Neural cell (in vitro differentiated cells): ENCODE measurements around the gene GNG3. TPM values are rescaled to one million over a fixed set of nuclear protein-coding genes. Genes with fewer than 3 reads are reported as not detected.

Experiments
- H2AFZ ChIP-seq: fragments of 200-600, 300-800 bp; sonication (generic), shearing (Covaris generic); 2 replicates; pipeline ENCODE4 v1.6.0; 2014; ENCODE audit warnings: low read depth, mild to moderate bottlenecking, antibody characterized with exemption, low read length, moderate library complexity
- H3F3A ChIP-seq: fragments of 200-600 bp; shearing (Covaris generic); 2 replicates; pipeline ENCODE4 v1.6.1; 2016; ENCODE audit warnings: mild to moderate bottlenecking, moderate library complexity, mixed read lengths, antibody characterized with exemption, low read length; ENCODE audit not compliant: insufficient read depth, poor library complexity, severe bottlenecking
- H3K27ac ChIP-seq: fragments of 200-600, 300-800 bp; sonication (generic), shearing (Covaris generic); 2 replicates; pipeline ENCODE4 v1.5.1; 2014; ENCODE audit warnings: mild to moderate bottlenecking, low read length, moderate library complexity
- H3K27me3 ChIP-seq: fragments of 300-800, 200-600 bp; sonication (generic), shearing (Covaris generic); 2 replicates; pipeline ENCODE4 v1.6.0; 2014; ENCODE audit warnings: mild to moderate bottlenecking, low read depth, low read length, moderate library complexity; ENCODE audit not compliant: insufficient read depth
- H3K36me3 ChIP-seq: fragments of 300-800, 200-600 bp; sonication (generic), shearing (Covaris generic); 2 replicates; pipeline ENCODE4 v1.5.1; 2014; ENCODE audit warnings: mild to moderate bottlenecking, antibody characterized with exemption, low read length, moderate library complexity; ENCODE audit not compliant: insufficient read depth
- H3K4me2 ChIP-seq: fragments of 300-800, 200-600 bp; sonication (generic), shearing (Covaris generic); 2 replicates; pipeline ENCODE4 v1.6.0; 2014; ENCODE audit warnings: mild to moderate bottlenecking, low read length
- H3K4me3 ChIP-seq: fragments of 300-800, 200-600 bp; sonication (generic), shearing (Covaris generic); 2 replicates; pipeline ENCODE4 v1.5.1; 2014; ENCODE audit warnings: mild to moderate bottlenecking, low read length, moderate library complexity
- H3K79me2 ChIP-seq: fragments of 200-600 bp; shearing (Covaris generic); replicated peaks from 2 replicates; pipeline ENCODE4 v1.6.0; 2014; ENCODE audit warnings: mild to moderate bottlenecking, low read length, moderate library complexity; ENCODE audit not compliant: insufficient read depth
- H3K9ac ChIP-seq: fragments of 300-800, 200-600 bp; sonication (generic), shearing (Covaris generic); 2 replicates; pipeline ENCODE4 v1.6.1; 2016; ENCODE audit warnings: mild to moderate bottlenecking, low read length, mixed read lengths
- H3K9me2 ChIP-seq: fragments of 200-600 bp; shearing (Covaris generic); 2 replicates; pipeline ENCODE4 v1.6.1; 2016; ENCODE audit warnings: mild to moderate bottlenecking, low read length, mixed read lengths; ENCODE audit not compliant: insufficient read depth
- H3K9me3 ChIP-seq: fragments of 200-600, 300-800 bp; sonication (generic), shearing (Covaris generic); 2 replicates; pipeline ENCODE4 v1.6.1; 2016; ENCODE audit warnings: mild to moderate bottlenecking, mixed run types, low read length, moderate library complexity, mixed read lengths
- H4K20me1 ChIP-seq: fragments of 200-600 bp; shearing (Covaris generic); 2 replicates; pipeline ENCODE4 v1.6.1; 2016; ENCODE audit warnings: mild to moderate bottlenecking, mixed run types; ENCODE audit not compliant: insufficient read depth
- CTCF ChIP-seq: fragments of 450-650 bp; IDR thresholded peaks from 2 replicates; pipeline ENCODE4 v1.5.1; 2014; ENCODE audit warnings: antibody characterized with exemption, mild to moderate bottlenecking, moderate library complexity; ENCODE audit not compliant: poor library complexity, severe bottlenecking
- EP300 ChIP-seq: fragments of 450-650 bp; conservative IDR thresholded peaks from 2 replicates; pipeline ENCODE4 v1.6.1; 2014; ENCODE audit warnings: antibody characterized with exemption, mild to moderate bottlenecking, moderate library complexity; ENCODE audit not compliant: poor library complexity, severe bottlenecking
- EZH2 ChIP-seq: fragments of 200-600, 300-800 bp; shearing (Covaris generic), sonication (generic); IDR thresholded peaks from 2 replicates; pipeline ENCODE4 v1.6.1; 2014; ENCODE audit warnings: antibody characterized with exemption, low read length, borderline replicate concordance, mild to moderate bottlenecking; ENCODE audit not compliant: insufficient read depth, poor library complexity, severe bottlenecking
- MXI1 ChIP-seq: fragments of 450-650 bp; conservative IDR thresholded peaks from 2 replicates; pipeline ENCODE4 v1.6.1; 2014; ENCODE audit warnings: antibody characterized with exemption, mild to moderate bottlenecking; ENCODE audit not compliant: poor library complexity, severe bottlenecking
- POLR2AphosphoS5 ChIP-seq: IDR thresholded peaks from 2 replicates; pipeline ENCODE4 v1.6.1; 2012
- RAD21 ChIP-seq: fragments of 450-650 bp; conservative IDR thresholded peaks from 2 replicates; pipeline ENCODE4 v1.6.1; 2014; ENCODE audit warnings: antibody characterized with exemption, mild to moderate bottlenecking, moderate library complexity
- REST ChIP-seq: IDR thresholded peaks from 2 replicates; pipeline ENCODE4 v1.6.1; 2012; ENCODE audit warnings: borderline replicate concordance
- SMC3 ChIP-seq: fragments of 450-650 bp; conservative IDR thresholded peaks from 2 replicates; pipeline ENCODE4 v1.6.1; 2014; ENCODE audit warnings: antibody characterized with exemption, mild to moderate bottlenecking, moderate library complexity; ENCODE audit not compliant: poor library complexity
- TAF1 ChIP-seq: IDR thresholded peaks from 2 replicates; pipeline ENCODE4 v1.6.1; 2012; ENCODE audit warnings: low read depth
- polyA plus RNA-seq: library from polyadenylated mRNA; depleted of rRNA; stranded (reverse); fragments of >200 nt; gene quantifications from 2 replicates; pipeline ENCODE4 v1.2.3, GENCODE V29; 2014

Gene GNG3
- polyA plus RNA-seq, 1 donor from 2014 or later, result 121 TPM

- H4K20me1 ChIP-seq, result no peaks in the 10 kb centered on the region
- H3K27me3 ChIP-seq, result no peaks in the 10 kb centered on the region
- no peaks in the 10 kb centered on the region for H3K9me2 ChIP-seq
- H2AFZ ChIP-seq, result no peak overlapping the region
- peaks cover 6% of the 10 kb centered on the region for H3K36me3 ChIP-seq
- peak overlapping the region; percentile 96 for H3K27ac ChIP-seq
- H3K4me2 ChIP-seq, result peak overlapping the region; percentile 79
- H3K9ac ChIP-seq, result peak overlapping the region; percentile 99
- peaks cover 40% of the 10 kb centered on the region for H3K79me2 ChIP-seq
- H3F3A ChIP-seq, result peaks cover 6% of the 10 kb centered on the region
- no peaks in the 10 kb centered on the region for H3K9me3 ChIP-seq
- TF ChIP-seq MXI1 (no peak), POLR2AphosphoS5 (no peak), CTCF (no peak), EZH2 (no peak), SMC3 (no peak), EP300 (no peak), TAF1 (no peak), RAD21 (no peak), REST (no peak)
- H3K4me3 ChIP-seq, result peak overlapping the region; percentile 75
These were observed 2.1 kb upstream of the GNG3 start for GRCh38 chr11:62705413-62705812.

GRCh38 chr11:62705880-62706849, 1.3 kb upstream of the GNG3 start:
- Histone ChIP-seq H3K27me3 (no peaks in the 10 kb centered on the region), H3K4me3 (peak overlapping the region; percentile 75), H3K27ac (peak overlapping the region; percentile 96)

More at GRCh38 chr11:62705880-62706849, 1.3 kb upstream of the GNG3 start:
- Histone ChIP-seq H3F3A (peaks cover 6% of the 10 kb centered on the region), H4K20me1 (no peaks in the 10 kb centered on the region), H3K4me2 (peak overlapping the region; percentile 79), H3K9me2 (no peaks in the 10 kb centered on the region), H3K9ac (peak overlapping the region; percentile 99), H3K36me3 (peaks cover 11% of the 10 kb centered on the region), H3K79me2 (peaks cover 40% of the 10 kb centered on the region), H3K9me3 (no peaks in the 10 kb centered on the region), H2AFZ (no peak overlapping the region)
- TF ChIP-seq CTCF (no peak), MXI1 (peak; percentile 93), POLR2AphosphoS5 (peak; percentile 95), TAF1 (peak; percentile 74), RAD21 (no peak), EP300 (peak; percentile 41), SMC3 (peak; percentile 43)
